Measurements from ENCODE around the gene FKBP8. TPM values are rescaled to one million over a fixed set of nuclear protein-coding genes. Genes with fewer than 3 reads are reported as not detected.

FKBP8 gene
- total RNA-seq, 4 donors from 2014 or later = 408 to 436 (median 418) TPM

DNA sequence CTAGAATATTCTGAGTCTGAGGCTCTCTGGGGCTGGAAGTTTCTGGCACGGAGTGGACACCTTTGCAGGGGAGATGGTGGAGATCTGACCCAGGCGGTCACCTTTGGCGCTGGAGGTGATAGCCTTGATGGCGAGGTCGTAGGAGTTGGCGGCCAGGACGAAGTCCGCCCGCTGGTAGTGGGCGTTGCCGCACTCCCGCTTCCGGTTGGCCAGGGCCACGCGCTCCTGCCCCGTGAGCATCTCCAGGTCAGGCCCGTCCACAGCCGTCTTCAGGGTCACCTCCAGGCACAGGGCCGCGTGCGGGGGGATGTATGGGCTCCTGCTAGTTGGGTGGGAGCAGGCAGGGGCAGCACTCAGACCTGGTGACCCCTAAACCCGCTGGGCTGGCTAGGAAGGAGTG is 5.3 kb downstream of the FKBP8 start:
- WGBS, 2 donors (ENCODE audit: low coverage in 1 of 2) = 100% methylated on average over 1 of the region's 22 CpGs; no CpG with 5 or more reads in 1 of the 2 donors
- peaks cover 0 to 18% (median 10%) of the 10 kb centered on the region in 3 donors for H3K4me1 ChIP-seq
- ATAC-seq = no peak
- peaks cover 0 to 84% of the 10 kb centered on the region in 2 donors for H3K36me3 ChIP-seq
- H3K27ac ChIP-seq = no peak overlapping the region
- no peak overlapping the region for H3K4me3 ChIP-seq
- H3K27me3 ChIP-seq = no peaks in the 10 kb centered on the region
- no peaks in the 10 kb centered on the region for H3K9me3 ChIP-seq
- no peak for TF ChIP-seq POLR2AphosphoS5 (IDR thresholded peaks at IDR 0.05)
- TF ChIP-seq, protein P1, sequence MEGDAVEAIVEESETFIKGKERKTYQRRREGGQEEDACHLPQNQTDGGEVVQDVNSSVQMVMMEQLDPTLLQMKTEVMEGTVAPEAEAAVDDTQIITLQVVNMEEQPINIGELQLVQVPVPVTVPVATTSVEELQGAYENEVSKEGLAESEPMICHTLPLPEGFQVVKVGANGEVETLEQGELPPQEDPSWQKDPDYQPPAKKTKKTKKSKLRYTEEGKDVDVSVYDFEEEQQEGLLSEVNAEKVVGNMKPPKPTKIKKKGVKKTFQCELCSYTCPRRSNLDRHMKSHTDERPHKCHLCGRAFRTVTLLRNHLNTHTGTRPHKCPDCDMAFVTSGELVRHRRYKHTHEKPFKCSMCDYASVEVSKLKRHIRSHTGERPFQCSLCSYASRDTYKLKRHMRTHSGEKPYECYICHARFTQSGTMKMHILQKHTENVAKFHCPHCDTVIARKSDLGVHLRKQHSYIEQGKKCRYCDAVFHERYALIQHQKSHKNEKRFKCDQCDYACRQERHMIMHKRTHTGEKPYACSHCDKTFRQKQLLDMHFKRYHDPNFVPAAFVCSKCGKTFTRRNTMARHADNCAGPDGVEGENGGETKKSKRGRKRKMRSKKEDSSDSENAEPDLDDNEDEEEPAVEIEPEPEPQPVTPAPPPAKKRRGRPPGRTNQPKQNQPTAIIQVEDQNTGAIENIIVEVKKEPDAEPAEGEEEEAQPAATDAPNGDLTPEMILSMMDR (IDR thresholded peaks at IDR 0.05) = no peak
- no peak for TF ChIP-seq EP300 (IDR thresholded peaks at IDR 0.05)
- no peak for TF ChIP-seq POLR2A (IDR thresholded peaks at IDR 0.05)

DNA sequence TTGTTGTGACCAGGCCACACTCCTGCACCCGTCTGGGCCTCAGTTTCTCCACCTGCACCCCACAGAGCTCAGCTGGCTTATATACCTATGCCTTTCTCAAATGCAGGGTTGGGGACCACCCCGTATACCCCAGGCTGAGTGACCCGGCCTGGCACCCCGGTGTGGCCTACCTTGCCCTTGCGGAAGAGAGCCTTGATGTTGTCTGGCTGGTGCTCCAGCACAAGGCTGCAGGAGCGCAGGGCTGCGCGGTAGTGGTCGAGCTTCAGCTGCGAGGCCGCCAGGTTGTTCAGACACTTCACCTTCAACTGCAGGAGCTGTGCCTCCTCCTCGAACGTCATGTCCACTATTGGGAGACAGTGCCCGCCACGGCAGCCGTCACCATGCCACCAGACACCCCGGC is 5.9 kb downstream of the FKBP8 start:
- peaks cover 0 to 91% of the 10 kb centered on the region in 2 donors for H3K36me3 ChIP-seq
- TF ChIP-seq, protein P1 (IDR thresholded peaks at IDR 0.05) = no peak
- TF ChIP-seq POLR2AphosphoS5 (IDR thresholded peaks at IDR 0.05) (no peak), EP300 (IDR thresholded peaks at IDR 0.05) (no peak), POLR2A (IDR thresholded peaks at IDR 0.05) (no peak)
- H3K4me3 ChIP-seq = no peak overlapping the region
- ATAC-seq = no peak
- no peaks in the 10 kb centered on the region for H3K9me3 ChIP-seq
- no peaks in the 10 kb centered on the region for H3K27me3 ChIP-seq
- peaks cover 0 to 16% (median 9%) of the 10 kb centered on the region in 3 donors for H3K4me1 ChIP-seq
- 50 to 86% methylated on average over 1 to 11 of the region's 17 CpGs for WGBS, 2 donors (ENCODE audit: low coverage in 1 of 2)
- H3K27ac ChIP-seq = no peak overlapping the region

DNA sequence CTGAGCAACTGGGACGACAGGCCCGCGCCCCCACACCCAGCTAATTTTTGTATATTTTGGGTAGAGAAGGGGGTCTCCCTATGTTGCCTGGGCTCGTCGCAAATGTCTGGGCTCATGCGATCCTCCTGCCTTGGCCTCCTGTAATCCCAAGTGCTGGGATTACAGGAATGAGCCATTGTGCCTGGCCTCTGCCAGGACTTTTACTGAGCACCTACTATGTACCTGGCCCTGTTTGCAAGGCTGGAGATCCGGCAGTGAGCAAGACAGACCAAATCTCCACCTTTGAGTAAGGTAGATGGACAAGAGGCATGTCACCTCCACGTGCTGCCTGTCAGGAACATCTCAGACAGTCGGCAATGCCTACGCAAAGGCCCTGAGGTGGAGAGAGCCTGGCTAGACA is 6.9 kb downstream of the FKBP8 start:
- no peak for ATAC-seq
- peaks cover 0 to 98% of the 10 kb centered on the region in 2 donors for H3K36me3 ChIP-seq

DNA sequence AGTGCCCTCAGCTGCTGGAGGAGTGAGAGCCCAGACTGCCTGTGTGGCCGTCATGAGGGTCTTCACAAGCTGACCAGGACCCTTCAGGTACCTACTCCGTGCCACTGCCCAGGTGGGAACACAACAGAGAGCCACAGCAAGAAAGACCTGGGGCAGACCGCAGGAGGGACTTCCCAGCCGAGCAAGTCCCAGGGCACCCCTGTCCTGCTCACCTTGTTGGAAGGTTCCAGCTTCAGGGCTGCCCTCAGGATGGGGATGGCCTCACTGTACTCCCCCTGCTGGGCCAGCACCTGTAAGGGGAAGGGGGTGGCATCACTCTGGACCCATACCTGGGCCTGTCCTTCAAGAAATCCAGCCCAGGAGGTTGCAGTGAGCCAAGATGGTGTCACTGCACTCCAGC is 10.3 kb downstream of the FKBP8 start:
- Histone ChIP-seq H3K4me1 (peaks cover 0 to 3% (median 0%) of the 10 kb centered on the region in 3 donors), H3K27me3 (no peaks in the 10 kb centered on the region), H3K27ac (no peak overlapping the region), H3K36me3 (peaks cover 0 to 80% of the 10 kb centered on the region in 2 donors), H3K4me3 (no peak overlapping the region), H3K9me3 (no peaks in the 10 kb centered on the region)
- ATAC-seq = no peak
- WGBS, 2 donors (ENCODE audit: low coverage in 1 of 2) = 100% methylated on average over 2 of the region's 4 CpGs; no CpG with 5 or more reads in 1 of the 2 donors
- TF ChIP-seq EP300 (IDR thresholded peaks at IDR 0.05) (no peak), POLR2AphosphoS5 (IDR thresholded peaks at IDR 0.05) (no peak)
- TF ChIP-seq, protein P1 (IDR thresholded peaks at IDR 0.05) = no peak

More for the DNA sequence above, 6.9 kb downstream of the FKBP8 start:
- WGBS, 2 donors (ENCODE audit: low coverage in 1 of 2) = 100% methylated on average over 2 of the region's 10 CpGs; no CpG with 5 or more reads in 1 of the 2 donors
- no peak overlapping the region for H3K27ac ChIP-seq
- no peaks in the 10 kb centered on the region for H3K27me3 ChIP-seq
- peaks cover 0 to 6% (median 0%) of the 10 kb centered on the region in 3 donors for H3K4me1 ChIP-seq
- H3K4me3 ChIP-seq = no peak overlapping the region
- no peaks in the 10 kb centered on the region for H3K9me3 ChIP-seq
- TF ChIP-seq EP300 (IDR thresholded peaks at IDR 0.05) = no peak
- TF ChIP-seq, protein P1 (IDR thresholded peaks at IDR 0.05) = no peak
- no peak for TF ChIP-seq POLR2A (IDR thresholded peaks at IDR 0.05)

DNA sequence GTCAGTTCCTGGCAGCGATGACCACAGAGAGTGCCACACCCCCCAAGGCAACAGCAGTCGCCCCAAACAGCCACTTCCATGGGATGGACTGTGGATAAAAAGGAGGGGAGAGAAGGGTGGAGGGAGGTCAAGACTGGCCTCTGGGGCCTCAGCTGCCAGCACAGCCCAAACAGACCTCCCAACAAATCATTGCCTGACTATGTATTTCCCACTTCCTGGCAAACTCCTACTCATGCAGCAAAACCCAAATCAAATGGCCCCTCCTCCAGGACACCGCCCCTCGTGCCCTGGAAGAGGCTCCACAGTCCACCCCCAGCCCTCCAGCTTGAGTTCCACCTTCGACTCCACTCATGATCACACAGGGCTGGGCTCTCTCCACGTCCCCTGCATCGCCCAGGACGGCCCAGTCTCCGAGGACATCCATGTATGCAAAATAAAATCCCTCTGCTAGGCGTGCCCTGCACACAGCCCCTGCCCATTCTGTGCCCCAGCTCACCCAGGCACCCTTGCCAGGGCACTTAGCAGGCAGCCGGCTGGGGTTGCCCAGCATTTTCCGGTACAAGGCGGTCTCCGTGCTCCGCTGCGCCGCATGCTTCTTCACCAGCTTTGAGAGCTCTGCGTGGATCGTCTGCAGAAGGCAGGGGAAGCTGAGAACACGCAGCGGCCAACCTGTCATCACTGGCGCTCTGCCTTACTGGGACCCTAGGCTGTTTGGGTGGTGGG is 11.0 kb downstream of the FKBP8 start:
- Histone ChIP-seq H3K4me1 (peaks cover 0 to 3% (median 0%) of the 10 kb centered on the region in 3 donors), H3K27me3 (no peaks in the 10 kb centered on the region), H3K9me3 (no peaks in the 10 kb centered on the region), H3K27ac (no peak overlapping the region), H3K36me3 (peaks cover 0 to 73% of the 10 kb centered on the region in 2 donors), H3K4me3 (no peak overlapping the region)
- no peak for TF ChIP-seq POLR2AphosphoS5 (IDR thresholded peaks at IDR 0.05)
- no peak for TF ChIP-seq EP300 (IDR thresholded peaks at IDR 0.05)
- TF ChIP-seq, protein P1 (IDR thresholded peaks at IDR 0.05) = no peak
- no peak for TF ChIP-seq POLR2A (IDR thresholded peaks at IDR 0.05)
- WGBS, 2 donors (ENCODE audit: low coverage in 1 of 2) = 90% methylated on average over 7 of the region's 22 CpGs; no CpG with 5 or more reads in 1 of the 2 donors
- no peak for ATAC-seq
